ENCODE results near the gene KRT20.

- no peak for TF ChIP-seq SUZ12 (IDR thresholded peaks at IDR 0.05; ENCODE audit: extremely low read depth, insufficient read depth, insufficient read length)
- TF ChIP-seq ZNF274 (IDR thresholded peaks at IDR 0.05; ENCODE audit: low read depth, low read length) = no peak
Measured at GRCh38 chr17:40849723-40850122, 35.3 kb downstream of the KRT20 start.
